Activated naive CD4-positive, alpha-beta T cell treated with anti-CD3 and anti-CD28 coated beads, Interleukin-2, amount 50 U/mL, for 72 hours (primary cell): ENCODE measurements around the gene CSNK1A1. TPM values are rescaled to one million over a fixed set of nuclear protein-coding genes. Genes with fewer than 3 reads are reported as not detected.
"Not testable (repeated sequence)": the region's sequence is repeated elsewhere in the genome, so short reads cannot be mapped to it uniquely, and the experiment has no call there.

ENCODE experiments used
- ATAC-seq, 2 donors: fragments of 150-1000 bp; cut with Tn5 transposase; 2 replicates each; pipeline ENCODE4 v1.10.0; 2021; ENCODE audit warnings: mild to moderate bottlenecking in 2 of 2, moderate library complexity in 2 of 2
- DNase-seq, 2 donors: peaks; one replicate each; pipeline ENCODE4 v3.0.0; 2021 to 2022; ENCODE audit warnings: low spot score in 2 of 2
- H3K27ac Mint-ChIP-seq, 2 donors: one replicate each; pipeline ENCODE4 v1.8.0; 2022; ENCODE audit warnings: mild to moderate bottlenecking in 2 of 2, mixed read lengths in 2 of 2
- H3K36me3 Mint-ChIP-seq, 2 donors: one replicate each; pipeline ENCODE4 v1.8.0; 2022; ENCODE audit warnings: mixed read lengths in 2 of 2
- H3K9me3 Mint-ChIP-seq, 2 donors: one replicate each; pipeline ENCODE4 v1.8.0; 2022; ENCODE audit warnings: mixed read lengths in 2 of 2
- total RNA-seq, 2 donors: library from RNA; stranded (reverse); gene quantifications; one replicate each; pipeline ENCODE4 v1.2.3, GENCODE V29; 2022

The CSNK1A1 gene
- 100 to 1,000 TPM; 148 to 197 TPM for total RNA-seq

GRCh38 chr5:149551227-149552037 lies at the start of gene CSNK1A1:
CSNK1A1 (minus strand) TSS chr5:149551439; CDS start chr5:149550964, 475 bp downstream.
- DNase-seq: peak; percentile 99
- ATAC-seq: peak; percentile 87 to 92
- peaks cover 33 to 44% of the 10 kb centered on the region in 2 donors for H3K36me3 Mint-ChIP-seq
- H3K9me3 Mint-ChIP-seq: no peaks in the 10 kb centered on the region
- peak within 1 kb of the TSS; percentile 98 to 100 for H3K27ac Mint-ChIP-seq

GRCh38 chr5:149600932-149601331 lies 49.7 kb upstream of the CSNK1A1 start:
- DNase-seq (no peak), ATAC-seq (no peak)
- Mint-ChIP-seq H3K27ac (no peak overlapping the region), H3K36me3 (no peaks in the 10 kb centered on the region), H3K9me3 (no peaks in the 10 kb centered on the region)

GRCh38 chr5:149599375-149599774 lies 48.1 kb upstream of the CSNK1A1 start:
- H3K9me3 Mint-ChIP-seq: no peaks in the 10 kb centered on the region
- H3K36me3 Mint-ChIP-seq: no peaks in the 10 kb centered on the region
- DNase-seq (no peak), ATAC-seq (no peak)
- H3K27ac Mint-ChIP-seq: no peak overlapping the region

- ATAC-seq (no peak), DNase-seq (no peak)
- no peak overlapping the region for H3K27ac Mint-ChIP-seq
- no peaks in the 10 kb centered on the region for H3K36me3 Mint-ChIP-seq
- no peaks in the 10 kb centered on the region for H3K9me3 Mint-ChIP-seq
These were observed 47.7 kb upstream of the CSNK1A1 start for GRCh38 chr5:149598966-149599365.

- not testable (repeated sequence) for H3K9me3 Mint-ChIP-seq, ATAC-seq, H3K27ac Mint-ChIP-seq, H3K36me3 Mint-ChIP-seq, DNase-seq
These were observed 47.0 kb upstream of the CSNK1A1 start for GRCh38 chr5:149598234-149598633.

- H3K36me3 Mint-ChIP-seq: no peaks in the 10 kb centered on the region
- H3K9me3 Mint-ChIP-seq: no peaks in the 10 kb centered on the region
- no peak overlapping the region for H3K27ac Mint-ChIP-seq
- ATAC-seq: no peak
- no peak for DNase-seq
These were observed 46.4 kb upstream of the CSNK1A1 start for GRCh38 chr5:149597618-149598017.

- no peak overlapping the region for H3K27ac Mint-ChIP-seq
- ATAC-seq: no peak
- no peak for DNase-seq
- no peaks in the 10 kb centered on the region for H3K9me3 Mint-ChIP-seq
- H3K36me3 Mint-ChIP-seq: no peaks in the 10 kb centered on the region
These were observed 45.5 kb upstream of the CSNK1A1 start for GRCh38 chr5:149596712-149597111.

- not testable (repeated sequence) for H3K27ac Mint-ChIP-seq, ATAC-seq, H3K36me3 Mint-ChIP-seq, H3K9me3 Mint-ChIP-seq, DNase-seq
These were observed 43.9 kb upstream of the CSNK1A1 start for GRCh38 chr5:149595105-149595504.

- no peaks in the 10 kb centered on the region for H3K9me3 Mint-ChIP-seq
- DNase-seq: no peak
- ATAC-seq: no peak
- H3K36me3 Mint-ChIP-seq: no peaks in the 10 kb centered on the region
- no peak overlapping the region for H3K27ac Mint-ChIP-seq
These were observed 43.1 kb upstream of the CSNK1A1 start for GRCh38 chr5:149594206-149594895.

- no peak for DNase-seq
- ATAC-seq: no peak
These were observed 42.1 kb upstream of the CSNK1A1 start for GRCh38 chr5:149593370-149593769.

GRCh38 chr5:149588936-149589335 lies 37.7 kb upstream of the CSNK1A1 start:
- Mint-ChIP-seq H3K36me3 (no peaks in the 10 kb centered on the region), H3K27ac (no peak overlapping the region), H3K9me3 (peaks cover 0 to 4% of the 10 kb centered on the region in 2 donors)
- DNase-seq: no peak
- ATAC-seq: no peak

More at GRCh38 chr5:149593370-149593769, 42.1 kb upstream of the CSNK1A1 start:
- Mint-ChIP-seq H3K27ac (no peak overlapping the region), H3K36me3 (no peaks in the 10 kb centered on the region), H3K9me3 (no peaks in the 10 kb centered on the region)

GRCh38 chr5:149586708-149587318 lies 35.6 kb upstream of the CSNK1A1 start:
- peak; percentile 74 to 92 for ATAC-seq
- Mint-ChIP-seq H3K9me3 (peaks cover 0 to 4% of the 10 kb centered on the region in 2 donors), H3K27ac (no peak overlapping the region)

GRCh38 chr5:149585910-149586309 lies 34.7 kb upstream of the CSNK1A1 start:
- Mint-ChIP-seq H3K27ac (peak overlapping the region in 1 of 2 donors; percentile 36), H3K9me3 (peaks cover 0 to 4% of the 10 kb centered on the region in 2 donors), H3K36me3 (no peaks in the 10 kb centered on the region)
- ATAC-seq (no peak), DNase-seq (no peak)

More at GRCh38 chr5:149586708-149587318, 35.6 kb upstream of the CSNK1A1 start:
- no peak for DNase-seq
- no peaks in the 10 kb centered on the region for H3K36me3 Mint-ChIP-seq

- no peak for DNase-seq
These were observed 32.9 kb upstream of the CSNK1A1 start for GRCh38 chr5:149584121-149584520.

GRCh38 chr5:149583394-149583793 lies 32.2 kb upstream of the CSNK1A1 start:
- H3K9me3 Mint-ChIP-seq: peaks cover 0 to 4% of the 10 kb centered on the region in 2 donors
- H3K36me3 Mint-ChIP-seq: peaks cover 0 to 7% of the 10 kb centered on the region in 2 donors
- no peak overlapping the region for H3K27ac Mint-ChIP-seq
- ATAC-seq (no peak), DNase-seq (no peak)

More at GRCh38 chr5:149584121-149584520, 32.9 kb upstream of the CSNK1A1 start:
- peaks cover 0 to 4% of the 10 kb centered on the region in 2 donors for H3K9me3 Mint-ChIP-seq
- ATAC-seq: no peak
- H3K27ac Mint-ChIP-seq: no peak overlapping the region
- H3K36me3 Mint-ChIP-seq: peaks cover 0 to 7% of the 10 kb centered on the region in 2 donors

- peaks cover 0 to 4% of the 10 kb centered on the region in 2 donors for H3K9me3 Mint-ChIP-seq
- H3K27ac Mint-ChIP-seq: no peak overlapping the region
- DNase-seq (no peak), ATAC-seq (no peak)
- H3K36me3 Mint-ChIP-seq: peaks cover 0 to 7% of the 10 kb centered on the region in 2 donors
These were observed 30.9 kb upstream of the CSNK1A1 start for GRCh38 chr5:149581931-149582768.
